ENCODE measurements around the gene PRH2.
A peak's percentile ranks its signal among the peaks of the same experiment; 100 is the strongest.

Gene PRH2

GRCh38 chr12:10928746-10929286 lies at the start of gene PRH2:
Gene PRH2, plus strand, starts transcription at chr12:10929236. Its CDS starts 38 bp downstream, at chr12:10929274.
- DNase-seq (ENCODE audit: low spot score) = no peak

GRCh38 chr12:10884086-10884725 lies 44.8 kb upstream of the PRH2 start, which contains the start of gene PRH1:
Gene PRH1, minus strand, starts transcription at chr12:10884255. Its CDS starts 38 bp downstream, at chr12:10884217.
- DNase-seq (ENCODE audit: low spot score) = no peak

- no peak for DNase-seq (ENCODE audit: low spot score)
These were observed 39.8 kb upstream of the PRH2 start for GRCh38 chr12:10889226-10889625.

- DNase-seq (ENCODE audit: low spot score) = no peak
These were observed 37.1 kb upstream of the PRH2 start for GRCh38 chr12:10891937-10892336.

- DNase-seq (ENCODE audit: low spot score) = no peak
These were observed 32.2 kb upstream of the PRH2 start for GRCh38 chr12:10896854-10897253.

GRCh38 chr12:10900530-10900929 lies 28.5 kb upstream of the PRH2 start:
- no peak for DNase-seq (ENCODE audit: low spot score)

GRCh38 chr12:10900972-10901371 lies 28.1 kb upstream of the PRH2 start:
- no peak for DNase-seq (ENCODE audit: low spot score)

GRCh38 chr12:10901427-10901826 lies 27.6 kb upstream of the PRH2 start:
- DNase-seq (ENCODE audit: low spot score) = no peak

- no peak for DNase-seq (ENCODE audit: low spot score)
These were observed 24.4 kb upstream of the PRH2 start for GRCh38 chr12:10904686-10905085.

- DNase-seq (ENCODE audit: low spot score) = no peak
These were observed 19.6 kb upstream of the PRH2 start, which contains the start of gene TAS2R13 for GRCh38 chr12:10909462-10909861. Gene TAS2R13, minus strand, starts transcription at chr12:10909562. Its CDS starts 264 bp downstream, at chr12:10909298.

- no peak for DNase-seq (ENCODE audit: low spot score)
These were observed 18.7 kb upstream of the PRH2 start for GRCh38 chr12:10910380-10910779.

GRCh38 chr12:10919809-10920208 lies 9.2 kb upstream of the PRH2 start:
- no peak for DNase-seq (ENCODE audit: low spot score)

GRCh38 chr12:10926269-10926668 lies 2.8 kb upstream of the PRH2 start:
- DNase-seq (ENCODE audit: low spot score) = no peak

GRCh38 chr12:10936506-10936905 lies 7.5 kb downstream of the PRH2 start:
- DNase-seq (ENCODE audit: low spot score) = no peak

GRCh38 chr12:10939163-10939562 lies 10.1 kb downstream of the PRH2 start, which contains the start of gene TAS2R14:
Gene TAS2R14, minus strand, starts transcription at chr12:10939263. Its CDS starts 56 bp downstream, at chr12:10939207.
- DNase-seq (ENCODE audit: low spot score) = no peak

GRCh38 chr12:10940389-10940788 lies 11.4 kb downstream of the PRH2 start:
- no peak for DNase-seq (ENCODE audit: low spot score)

GRCh38 chr12:10941369-10941768 lies 12.3 kb downstream of the PRH2 start:
- DNase-seq (ENCODE audit: low spot score) = no peak

- no peak for DNase-seq (ENCODE audit: low spot score)
These were observed 13.0 kb downstream of the PRH2 start for GRCh38 chr12:10941916-10942607.

- DNase-seq (ENCODE audit: low spot score) = no peak
These were observed 14.1 kb downstream of the PRH2 start for GRCh38 chr12:10943167-10943566.

- peak; percentile 25 for DNase-seq (ENCODE audit: low spot score)
These were observed 23.6 kb downstream of the PRH2 start for GRCh38 chr12:10952645-10953044.

GRCh38 chr12:10956085-10956484 lies 27.0 kb downstream of the PRH2 start:
- no peak for DNase-seq (ENCODE audit: low spot score)

GRCh38 chr12:10957741-10958140 lies 28.7 kb downstream of the PRH2 start:
- no peak for DNase-seq (ENCODE audit: low spot score)

- DNase-seq (ENCODE audit: low spot score) = peak; percentile 79
These were observed 30.8 kb downstream of the PRH2 start for GRCh38 chr12:10959804-10960203.
